Measurements from ENCODE around the gene DNAJC6. TPM values are rescaled to one million over a fixed set of nuclear protein-coding genes. Genes with fewer than 3 reads are reported as not detected.
A peak's percentile ranks its signal among the peaks of the same experiment; 100 is the strongest.

The DNAJC6 gene
- total RNA-seq, 1 experiment from 2014 or later: 4.0 TPM

DNA sequence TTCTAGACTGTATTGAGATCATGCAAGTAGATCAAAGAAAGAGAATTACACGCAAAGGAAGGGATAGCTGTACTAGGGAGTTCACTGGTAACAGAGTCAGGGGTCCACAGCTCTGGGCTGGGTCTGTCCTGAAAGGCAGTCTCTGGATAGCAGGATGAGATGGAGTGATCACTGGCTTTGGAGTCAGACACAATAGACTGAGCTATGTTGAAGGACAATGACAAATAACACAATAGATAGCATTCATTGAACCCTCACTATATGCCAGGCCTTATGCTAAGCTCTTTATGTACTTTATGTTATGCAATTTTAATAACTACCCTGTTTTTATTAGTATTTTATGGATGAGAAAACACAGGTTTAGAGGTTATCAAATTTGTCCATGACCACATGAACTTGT, 10.0 kb upstream of the DNAJC6 start:
- H3K9me3 ChIP-seq (ENCODE audit: control insufficient read depth, insufficient read depth, low read depth, low read length): no peaks in the 10 kb centered on the region
- no TSS peak for BruUV-seq (replicated peaks)
- no peak overlapping the region for H3K4me3 ChIP-seq (ENCODE audit: low read depth in 2 of 2, low read length in 2 of 2)
- ATAC-seq (no peak), DNase-seq (ENCODE audit: low read depth, low spot score) (no peak)
- H3K36me3 ChIP-seq (ENCODE audit: control insufficient read depth, insufficient read depth, low read length): no peaks in the 10 kb centered on the region
- no peaks in the 10 kb centered on the region for H3K27me3 ChIP-seq (ENCODE audit: control insufficient read depth, insufficient read depth, low read length)
- TF ChIP-seq TCF7L2 (IDR thresholded peaks at IDR 0.05; ENCODE audit: low read depth, low read length): no peak
- TF ChIP-seq POLR2AphosphoS5 (IDR thresholded peaks at IDR 0.05; ENCODE audit: low read depth, low read length): no peak
- TF ChIP-seq SIN3A (IDR thresholded peaks at IDR 0.05; ENCODE audit: borderline replicate concordance, insufficient read depth, low read depth, low read length): no peak
- TF ChIP-seq, protein P1, sequence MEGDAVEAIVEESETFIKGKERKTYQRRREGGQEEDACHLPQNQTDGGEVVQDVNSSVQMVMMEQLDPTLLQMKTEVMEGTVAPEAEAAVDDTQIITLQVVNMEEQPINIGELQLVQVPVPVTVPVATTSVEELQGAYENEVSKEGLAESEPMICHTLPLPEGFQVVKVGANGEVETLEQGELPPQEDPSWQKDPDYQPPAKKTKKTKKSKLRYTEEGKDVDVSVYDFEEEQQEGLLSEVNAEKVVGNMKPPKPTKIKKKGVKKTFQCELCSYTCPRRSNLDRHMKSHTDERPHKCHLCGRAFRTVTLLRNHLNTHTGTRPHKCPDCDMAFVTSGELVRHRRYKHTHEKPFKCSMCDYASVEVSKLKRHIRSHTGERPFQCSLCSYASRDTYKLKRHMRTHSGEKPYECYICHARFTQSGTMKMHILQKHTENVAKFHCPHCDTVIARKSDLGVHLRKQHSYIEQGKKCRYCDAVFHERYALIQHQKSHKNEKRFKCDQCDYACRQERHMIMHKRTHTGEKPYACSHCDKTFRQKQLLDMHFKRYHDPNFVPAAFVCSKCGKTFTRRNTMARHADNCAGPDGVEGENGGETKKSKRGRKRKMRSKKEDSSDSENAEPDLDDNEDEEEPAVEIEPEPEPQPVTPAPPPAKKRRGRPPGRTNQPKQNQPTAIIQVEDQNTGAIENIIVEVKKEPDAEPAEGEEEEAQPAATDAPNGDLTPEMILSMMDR (IDR thresholded peaks at IDR 0.05): no peak
- TF ChIP-seq REST (IDR thresholded peaks at IDR 0.05; ENCODE audit: insufficient read depth in 1 of 2, low read depth in 2 of 2, low read length in 1 of 2): no peak
- ChIA-PET CTCF (no interaction called here), POLR2A (no interaction called here)
- intact Hi-C loops (cut with micrococcal nuclease; ENCODE audit: unreplicated experiment): no loop called here
- in situ Hi-C loops (cut with HindIII; ENCODE audit: low pct_unique_long_range_greater_than_20kb, low sequenced_read_pairs): no loop called here
- H3K4me1 ChIP-seq (ENCODE audit: control insufficient read depth, insufficient read depth, low read length): no peaks in the 10 kb centered on the region
- H3K27ac ChIP-seq (ENCODE audit: low read length): no peak overlapping the region

DNA sequence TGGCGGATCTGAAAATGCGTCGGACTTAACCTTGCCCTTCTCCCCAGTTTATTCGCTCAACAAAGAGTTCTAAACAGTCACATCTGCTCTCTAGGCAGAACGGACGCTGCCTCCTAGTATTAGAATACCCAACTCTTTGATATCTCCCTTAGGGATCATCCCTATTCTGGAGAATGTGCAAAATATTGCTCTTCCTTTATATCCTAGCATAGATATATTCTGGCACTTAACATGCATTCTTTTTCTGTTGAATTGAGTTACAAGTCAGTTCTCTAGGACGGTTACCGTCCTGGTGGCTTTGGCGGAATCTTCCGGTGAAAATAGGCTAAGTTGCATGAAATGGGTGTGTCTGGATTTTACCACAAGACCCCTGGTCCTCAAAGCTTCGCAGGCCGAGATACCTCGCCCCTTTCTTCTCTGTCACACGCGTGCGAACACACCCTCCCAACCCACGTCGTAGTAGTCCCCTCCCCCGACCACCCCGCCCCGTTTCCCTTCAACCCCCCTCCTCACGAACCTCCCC, 501 bp upstream of the DNAJC6 start:
- intact Hi-C loops (cut with micrococcal nuclease; ENCODE audit: unreplicated experiment): no loop called here
- ATAC-seq (0 out of 2 replicates have a peak, but pooled peaks have one; percentile 16), DNase-seq (ENCODE audit: low read depth, low spot score) (no peak)
- Histone ChIP-seq H3K4me1 (ENCODE audit: control insufficient read depth, insufficient read depth, low read length) (0 out of 2 replicates have a peak, but pooled peaks cover 3% of the 10 kb centered on the region), H3K9me3 (ENCODE audit: control insufficient read depth, insufficient read depth, low read depth, low read length) (no peaks in the 10 kb centered on the region), H3K36me3 (ENCODE audit: control insufficient read depth, insufficient read depth, low read length) (no peaks in the 10 kb centered on the region), H3K27me3 (ENCODE audit: control insufficient read depth, insufficient read depth, low read length) (peaks cover 16% of the 10 kb centered on the region), H3K27ac (ENCODE audit: low read length) (no peak overlapping the region), H3K4me3 (ENCODE audit: low read depth in 2 of 2, low read length in 2 of 2) (peak overlapping the region; percentile 40 to 46; a peak in 3 of 4 replicates)
- POLR2A ChIA-PET: no interaction called here
- in situ Hi-C loops (cut with HindIII; ENCODE audit: low pct_unique_long_range_greater_than_20kb, low sequenced_read_pairs): no loop called here
- CTCF ChIA-PET: interaction anchor here (0.6 kb wide), 1 partner anchor 17 kb away, joined by 9 read pairs; no protein-coding TSS in a partner anchor
- no TSS peak for BruUV-seq (replicated peaks)
- no peak for TF ChIP-seq REST (IDR thresholded peaks at IDR 0.05; ENCODE audit: insufficient read depth in 1 of 2, low read depth in 2 of 2, low read length in 1 of 2)
- no peak for TF ChIP-seq SIN3A (IDR thresholded peaks at IDR 0.05; ENCODE audit: borderline replicate concordance, insufficient read depth, low read depth, low read length)
